Measurements from ENCODE around the gene GNG12. TPM values are rescaled to one million over a fixed set of nuclear protein-coding genes. Genes with fewer than 3 reads are reported as not detected.
A peak's percentile ranks its signal among the peaks of the same experiment; 100 is the strongest.

The GNG12 gene
- total and polyA plus RNA-seq, 9 of the 15 experiments (the other 6 are each of a cell fraction or from before 2014, with no cell fraction given) = 2.6 to 6.0 (median 4.1) TPM

DNA sequence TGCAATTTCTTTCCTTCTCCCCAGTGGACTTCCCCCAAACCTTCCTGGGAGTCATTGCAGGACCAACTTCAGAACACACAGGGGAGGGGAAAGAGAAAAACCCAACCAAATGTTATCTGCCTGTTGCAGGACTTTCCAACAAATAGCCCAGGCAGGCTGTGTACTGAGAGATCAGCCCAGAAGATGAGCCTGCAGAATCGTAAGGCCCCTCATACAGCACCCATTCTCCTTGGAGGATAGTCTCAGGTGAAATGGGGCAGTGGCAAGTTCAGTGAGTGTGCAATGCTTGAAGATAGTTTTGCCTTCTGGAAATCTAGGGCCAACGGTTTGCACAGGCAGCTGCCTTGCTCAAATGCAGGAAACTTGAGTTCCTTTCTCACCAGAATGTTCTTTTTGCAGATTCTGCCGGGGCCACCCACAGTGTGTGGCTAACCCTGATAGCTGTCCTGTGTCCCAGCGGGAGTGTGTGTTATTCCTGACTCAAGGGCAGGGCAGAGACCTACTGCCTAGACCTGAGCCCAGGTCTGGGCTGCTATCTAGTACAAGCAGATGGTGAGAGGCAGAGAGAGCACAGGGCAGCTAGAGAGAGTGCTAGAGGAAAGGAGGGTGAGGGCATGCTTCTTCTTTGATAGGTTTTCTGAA lies 99.5 kb downstream of the GNG12 start (continued):
- TF ChIP-seq, protein P1, sequence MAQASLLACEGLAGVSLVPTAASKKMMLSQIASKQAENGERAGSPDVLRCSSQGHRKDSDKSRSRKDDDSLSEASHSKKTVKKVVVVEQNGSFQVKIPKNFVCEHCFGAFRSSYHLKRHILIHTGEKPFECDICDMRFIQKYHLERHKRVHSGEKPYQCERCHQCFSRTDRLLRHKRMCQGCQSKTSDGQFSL (CRISPR knock-in tag; IDR thresholded peaks at IDR 0.05) = no peak
- TF ChIP-seq, protein P1 (tag; IDR thresholded peaks at IDR 0.05) = no peak
- TF ChIP-seq, protein P2, sequence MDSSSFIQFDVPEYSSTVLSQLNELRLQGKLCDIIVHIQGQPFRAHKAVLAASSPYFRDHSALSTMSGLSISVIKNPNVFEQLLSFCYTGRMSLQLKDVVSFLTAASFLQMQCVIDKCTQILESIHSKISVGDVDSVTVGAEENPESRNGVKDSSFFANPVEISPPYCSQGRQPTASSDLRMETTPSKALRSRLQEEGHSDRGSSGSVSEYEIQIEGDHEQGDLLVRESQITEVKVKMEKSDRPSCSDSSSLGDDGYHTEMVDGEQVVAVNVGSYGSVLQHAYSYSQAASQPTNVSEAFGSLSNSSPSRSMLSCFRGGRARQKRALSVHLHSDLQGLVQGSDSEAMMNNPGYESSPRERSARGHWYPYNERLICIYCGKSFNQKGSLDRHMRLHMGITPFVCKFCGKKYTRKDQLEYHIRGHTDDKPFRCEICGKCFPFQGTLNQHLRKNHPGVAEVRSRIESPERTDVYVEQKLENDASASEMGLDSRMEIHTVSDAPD (CRISPR knock-in tag; IDR thresholded peaks at IDR 0.05) = no peak
- TF ChIP-seq ZNF354B (CRISPR knock-in tag; IDR thresholded peaks at IDR 0.05) (no peak), OTX1 (CRISPR knock-in tag; IDR thresholded peaks at IDR 0.05) (no peak), MTA3 (IDR thresholded peaks at IDR 0.05; ENCODE audit: borderline replicate concordance) (peak; percentile 92; the same call in 1 of the 2 replicates), FIP1L1 (IDR thresholded peaks at IDR 0.05; ENCODE audit: low read depth, low read length, poor library complexity, severe bottlenecking) (no peak), JUNB (CRISPR knock-in tag; conservative IDR thresholded peaks at IDR 0.05) (no peak), JUND (IDR thresholded peaks at IDR 0.05; ENCODE audit: borderline replicate concordance, low read depth, low read length) (no peak; the same call in none of the 2 replicates), JUND (tag; IDR thresholded peaks at IDR 0.05; ENCODE audit: borderline replicate concordance, low read depth, low read length) (peak; percentile 57; the same call in 2 of the 3 replicates), BRD9 (IDR thresholded peaks at IDR 0.05; ENCODE audit: low read depth, partially characterized antibody) (peak; percentile 44), MECOM (CRISPR knock-in tag; IDR thresholded peaks at IDR 0.05) (peak; percentile 75), PYGO2 (tag; IDR thresholded peaks at IDR 0.05) (no peak), ZNF212 (CRISPR knock-in tag; IDR thresholded peaks at IDR 0.05) (no peak), ZBTB26 (CRISPR knock-in tag; IDR thresholded peaks at IDR 0.05) (no peak), ZNF830 (CRISPR knock-in tag; IDR thresholded peaks at IDR 0.05) (no peak), KLF16 (IDR thresholded peaks at IDR 0.05) (peak; percentile 90), HLTF (IDR thresholded peaks at IDR 0.05) (peak; percentile 64; the same call in 1 of the 2 replicates), ZKSCAN3 (CRISPR knock-in tag; IDR thresholded peaks at IDR 0.05) (no peak), ZKSCAN1 (IDR thresholded peaks at IDR 0.05; ENCODE audit: low read depth, low read length) (peak; percentile 19; the same call in 1 of the 2 replicates), MED1 (CRISPR knock-in tag; IDR thresholded peaks at IDR 0.05; ENCODE audit: borderline replicate concordance) (no peak), FOXK1 (CRISPR knock-in tag; IDR thresholded peaks at IDR 0.05; ENCODE audit: borderline replicate concordance) (no peak), NCOA2 (IDR thresholded peaks at IDR 0.05; ENCODE audit: partially characterized antibody in 2 of 2) (peak; percentile 11 to 59), NCOA1 (IDR thresholded peaks at IDR 0.05; ENCODE audit: low read depth) (no peak), XRCC5 (IDR thresholded peaks at IDR 0.05; ENCODE audit: low read depth, low read length) (peak; percentile 48; the same call in 1 of the 2 replicates), HDAC6 (IDR thresholded peaks at IDR 0.05; ENCODE audit: low read depth, low read length) (no peak)
- TF ChIP-seq, protein P3, sequence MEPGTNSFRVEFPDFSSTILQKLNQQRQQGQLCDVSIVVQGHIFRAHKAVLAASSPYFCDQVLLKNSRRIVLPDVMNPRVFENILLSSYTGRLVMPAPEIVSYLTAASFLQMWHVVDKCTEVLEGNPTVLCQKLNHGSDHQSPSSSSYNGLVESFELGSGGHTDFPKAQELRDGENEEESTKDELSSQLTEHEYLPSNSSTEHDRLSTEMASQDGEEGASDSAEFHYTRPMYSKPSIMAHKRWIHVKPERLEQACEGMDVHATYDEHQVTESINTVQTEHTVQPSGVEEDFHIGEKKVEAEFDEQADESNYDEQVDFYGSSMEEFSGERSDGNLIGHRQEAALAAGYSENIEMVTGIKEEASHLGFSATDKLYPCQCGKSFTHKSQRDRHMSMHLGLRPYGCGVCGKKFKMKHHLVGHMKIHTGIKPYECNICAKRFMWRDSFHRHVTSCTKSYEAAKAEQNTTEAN (CRISPR knock-in tag; IDR thresholded peaks at IDR 0.05) = peak; percentile 79

Measured in K562 (cell line).